ENCODE data around the gene FSD1.

FSD1 gene

GRCh38 chr19:4360081-4360569 lies 55.7 kb downstream of the FSD1 start:
- no peaks in the 10 kb centered on the region for H3K27me3 ChIP-seq (ENCODE audit: insufficient read depth, poor library complexity, severe bottlenecking)
- TF ChIP-seq POLR2AphosphoS5 (IDR thresholded peaks at IDR 0.05; ENCODE audit: low read depth): no peak
- TF ChIP-seq CTCF (IDR thresholded peaks at IDR 0.05; ENCODE audit: insufficient read depth, low read length): no peak
- TF ChIP-seq SPI1 (IDR thresholded peaks at IDR 0.05; ENCODE audit: borderline replicate concordance, low read depth): no peak
- no peak for TF ChIP-seq GABPA (IDR thresholded peaks at IDR 0.05; ENCODE audit: low read depth)
- TF ChIP-seq REST (IDR thresholded peaks at IDR 0.05; ENCODE audit: insufficient replicate concordance, low read depth): no peak
- no peak overlapping the region for H3K27ac ChIP-seq (replicated peaks)
- DNase-seq (ENCODE audit: low read depth in 1 of 2, low spot score in 1 of 2): no peak
- H3K4me3 ChIP-seq (replicated peaks; ENCODE audit: insufficient read depth, low read length): no peak overlapping the region

DNA sequence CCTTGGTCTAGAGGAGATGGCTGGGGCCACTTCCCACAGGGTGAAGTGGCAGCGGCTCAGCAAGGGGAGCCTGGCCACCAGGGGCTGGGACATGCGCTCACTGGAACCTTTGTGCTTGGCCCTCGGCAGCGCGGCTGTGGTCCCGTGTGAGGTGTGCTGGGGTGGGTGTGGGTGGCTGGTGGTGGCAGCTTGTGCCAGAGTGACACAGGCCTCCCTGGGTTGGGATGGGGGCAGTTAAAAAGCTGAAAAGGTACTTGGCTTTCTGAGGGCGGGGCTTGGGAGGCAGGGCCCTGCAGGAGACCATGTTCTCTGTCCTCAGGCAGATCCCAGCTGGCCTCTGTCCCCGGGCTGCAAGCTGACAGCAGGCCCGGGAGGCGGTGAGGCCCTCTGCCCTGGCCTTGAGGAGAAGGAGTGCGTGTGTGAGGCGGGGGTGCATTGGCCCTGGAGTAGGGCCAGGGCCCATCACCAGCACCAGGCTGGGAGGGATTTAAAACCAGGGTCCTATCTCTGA lies 56.3 kb downstream of the FSD1 start:
- TF ChIP-seq SPI1 (IDR thresholded peaks at IDR 0.05; ENCODE audit: borderline replicate concordance, low read depth) (no peak), POLR2AphosphoS5 (IDR thresholded peaks at IDR 0.05; ENCODE audit: low read depth) (0 out of 2 replicates have a peak, but pooled peaks have one; percentile 28), REST (IDR thresholded peaks at IDR 0.05; ENCODE audit: insufficient replicate concordance, low read depth) (no peak)
- no peak overlapping the region for H3K27ac ChIP-seq (replicated peaks)
- DNase-seq (ENCODE audit: low read depth in 1 of 2, low spot score in 1 of 2): no peak
- H3K4me3 ChIP-seq (replicated peaks; ENCODE audit: insufficient read depth, low read length): no peak overlapping the region
- H3K27me3 ChIP-seq (ENCODE audit: insufficient read depth, poor library complexity, severe bottlenecking): no peaks in the 10 kb centered on the region

GRCh38 chr19:4361152-4362046 lies 57.0 kb downstream of the FSD1 start:
- Histone ChIP-seq H3K27me3 (ENCODE audit: insufficient read depth, poor library complexity, severe bottlenecking) (no peaks in the 10 kb centered on the region), H3K4me3 (replicated peaks; ENCODE audit: insufficient read depth, low read length) (no peak overlapping the region), H3K27ac (replicated peaks) (no peak overlapping the region)
- DNase-seq (ENCODE audit: low read depth in 1 of 2, low spot score in 1 of 2): no peak
- TF ChIP-seq POLR2AphosphoS5 (IDR thresholded peaks at IDR 0.05; ENCODE audit: low read depth): no peak

GRCh38 chr19:4362101-4362828 lies 57.9 kb downstream of the FSD1 start:
- DNase-seq (ENCODE audit: low read depth in 1 of 2, low spot score in 1 of 2): no peak
- H3K27ac ChIP-seq (replicated peaks): no peak overlapping the region
- TF ChIP-seq POLR2AphosphoS5 (IDR thresholded peaks at IDR 0.05; ENCODE audit: low read depth) (no peak), CTCF (IDR thresholded peaks at IDR 0.05; ENCODE audit: insufficient read depth, low read length) (no peak), GABPA (IDR thresholded peaks at IDR 0.05; ENCODE audit: low read depth) (no peak), REST (IDR thresholded peaks at IDR 0.05; ENCODE audit: insufficient replicate concordance, low read depth) (no peak), SPI1 (IDR thresholded peaks at IDR 0.05; ENCODE audit: borderline replicate concordance, low read depth) (no peak)
- H3K27me3 ChIP-seq (ENCODE audit: insufficient read depth, poor library complexity, severe bottlenecking): no peaks in the 10 kb centered on the region
- no peak overlapping the region for H3K4me3 ChIP-seq (replicated peaks; ENCODE audit: insufficient read depth, low read length)
